Vagina (tissue), 1 donor: ENCODE results near the gene ECEL1. TPM values are rescaled to one million over a fixed set of nuclear protein-coding genes. Genes with fewer than 3 reads are reported as not detected.

ENCODE experiments used
- total RNA-seq: library from RNA; depleted of rRNA; stranded (reverse); fragments of >200 nt; gene quantifications from one replicate; pipeline ENCODE4 v1.2.3, GENCODE V29; 2016

The ECEL1 gene
- total RNA-seq, 1 donor from 2014 or later = not detected

Other genes with a start within 250 kb of the ECEL1 start
- not detected for gene ALPP, start 109.1 kb downstream of the ECEL1 start, total RNA-seq
- not detected for gene ALPG, start 81.0 kb downstream of the ECEL1 start, total RNA-seq
- gene ALPI, start 31.7 kb downstream of the ECEL1 start, total RNA-seq = not detected
- gene PRSS56, start 32.6 kb upstream of the ECEL1 start, total RNA-seq = not detected
- gene CHRND, start 38.3 kb upstream of the ECEL1 start, total RNA-seq = not detected
- gene CHRNG, start 51.9 kb upstream of the ECEL1 start, total RNA-seq = not detected
- gene TIGD1, start 62.7 kb upstream of the ECEL1 start, total RNA-seq = 1.2 TPM
- 17.9 TPM for gene EIF4E2, start 62.9 kb upstream of the ECEL1 start, total RNA-seq
- gene EFHD1, start 145.8 kb upstream of the ECEL1 start, total RNA-seq = 22.6 TPM
- 69.0 TPM for gene GIGYF2, start 209.5 kb upstream of the ECEL1 start, total RNA-seq